LNCaP clone FGC (cell line): ENCODE data around the gene NYAP1.
A peak's percentile ranks its signal among the peaks of the same experiment; 100 is the strongest.

ENCODE experiments used
- DNase-seq: peaks from one replicate; pipeline ENCODE4 v3.0.0-alpha.2; 2011; ENCODE audit warnings: low read depth
- H3K4me3 ChIP-seq: 2 replicates; pipeline ENCODE4 v1.5.1; 2011; ENCODE audit warnings: mild to moderate bottlenecking, low read depth, low read length, control low read depth
- CTCF ChIP-seq: IDR thresholded peaks from 2 replicates; pipeline ENCODE4 v1.5.1; 2012; ENCODE audit warnings: mild to moderate bottlenecking; ENCODE audit not compliant: control insufficient read depth, insufficient read depth; ENCODE audit errors: extremely low read depth

The NYAP1 gene

GRCh38 chr7:100472121-100472851, 11.4 kb upstream of the NYAP1 start:
- no peak for TF ChIP-seq CTCF
- H3K4me3 ChIP-seq, result no peak overlapping the region
- DNase-seq, result no peak

GRCh38 chr7:100472854-100473499, 10.8 kb upstream of the NYAP1 start:
- H3K4me3 ChIP-seq, result no peak overlapping the region
- no peak for TF ChIP-seq CTCF
- no peak for DNase-seq

- no peak for DNase-seq
- TF ChIP-seq CTCF, result no peak
- no peak overlapping the region for H3K4me3 ChIP-seq
Measured at GRCh38 chr7:100475549-100475948, 8.2 kb upstream of the NYAP1 start.

GRCh38 chr7:100476101-100476780, 7.5 kb upstream of the NYAP1 start:
- no peak for TF ChIP-seq CTCF
- H3K4me3 ChIP-seq, result no peak overlapping the region
- DNase-seq, result no peak

GRCh38 chr7:100476903-100477870, 6.5 kb upstream of the NYAP1 start:
- no peak for DNase-seq
- peak overlapping the region; percentile 96 for H3K4me3 ChIP-seq
- no peak for TF ChIP-seq CTCF

GRCh38 chr7:100477871-100478267, 5.9 kb upstream of the NYAP1 start:
- DNase-seq, result no peak
- peak overlapping the region; percentile 96 for H3K4me3 ChIP-seq
- TF ChIP-seq CTCF, result no peak
